AG04450 (cell line): ENCODE measurements around the gene PPFIBP1. TPM values are rescaled to one million over a fixed set of nuclear protein-coding genes. Genes with fewer than 3 reads are reported as not detected.

Source experiments
- CTCF ChIA-PET: fragments of 300-600, 350-600 bp; formaldehyde crosslinking; extraction: SDS; loops from one replicate; lab custom pipeline; 2022; ENCODE audit warnings: antibody characterized with exemption, inconsistent platforms; lab: Charles Lee
- POLR2A ChIA-PET: fragments of 350-600 bp; formaldehyde crosslinking; extraction: SDS; loops from one replicate; lab custom pipeline; 2021; ENCODE audit warnings: antibody characterized with exemption, inconsistent platforms; lab: Yijun Ruan, JAX
- DNase-seq: peaks from one replicate; pipeline ENCODE4 v3.0.0-alpha.2; 2011; ENCODE audit warnings: low read depth, low spot score
- H3K27ac ChIP-seq: one replicate; pipeline ENCODE4 v1.5.1; 2012; ENCODE audit warnings: low read depth, low read length, control low read depth
- H3K27me3 ChIP-seq: one replicate; pipeline ENCODE4 v1.6.0; 2012; ENCODE audit warnings: low read length; ENCODE audit not compliant: control insufficient read depth, insufficient read depth
- H3K4me3 ChIP-seq: 2 replicates; pipeline ENCODE4 v1.5.1; 2011; ENCODE audit warnings: mild to moderate bottlenecking, low read depth, low read length, control low read depth
- H3K9me3 ChIP-seq: 2 replicates; pipeline ENCODE4 v1.5.1; 2012; ENCODE audit warnings: low read length; ENCODE audit not compliant: control insufficient read depth, insufficient read depth
- CTCF ChIP-seq: IDR thresholded peaks from 2 replicates; pipeline ENCODE4 v1.5.1; 2011; ENCODE audit warnings: low read depth, low read length, control low read depth, inconsistent platforms
- polyA plus RNA-seq: library from polyadenylated mRNA; depleted of rRNA; stranded (reverse); fragments of >200 nt; gene quantifications from 2 replicates; pipeline ENCODE4 v1.2.3, GENCODE V29; 2011

Gene PPFIBP1
- polyA plus RNA-seq, 1 experiment: 58.3 TPM

- ChIA-PET CTCF (interaction anchor here (1.1 kb wide), 2 partner anchors 11 to 83 kb away, joined by 3 to 4 read pairs; no protein-coding TSS in a partner anchor), POLR2A (no interaction called here)
- TF ChIP-seq CTCF: no peak
- Histone ChIP-seq H3K9me3 (no peaks in the 10 kb centered on the region), H3K27ac (no peak overlapping the region), H3K27me3 (no peaks in the 10 kb centered on the region), H3K4me3 (no peak overlapping the region)
- DNase-seq: no peak
Observed at GRCh38 chr12:27552886-27553560, 29.0 kb downstream of the PPFIBP1 start.

- CTCF ChIA-PET: interaction anchor here (1.1 kb wide), 2 partner anchors 10 to 82 kb away, joined by 3 to 4 read pairs; no protein-coding TSS in a partner anchor
- no peaks in the 10 kb centered on the region for H3K27me3 ChIP-seq
- H3K27ac ChIP-seq: no peak overlapping the region
- TF ChIP-seq CTCF: no peak
- H3K9me3 ChIP-seq: no peaks in the 10 kb centered on the region
- peak overlapping the region; percentile 14; the same call in 1 of the 2 replicates for H3K4me3 ChIP-seq
- DNase-seq: no peak
- POLR2A ChIA-PET: interaction anchor here (0.6 kb wide), 1 partner anchor 9 kb away, joined by 4 read pairs; no protein-coding TSS in a partner anchor
Observed at GRCh38 chr12:27553941-27554340, 29.9 kb downstream of the PPFIBP1 start.

- Histone ChIP-seq H3K27ac (peak overlapping the region; percentile 23), H3K4me3 (peak overlapping the region; percentile 31), H3K27me3 (no peaks in the 10 kb centered on the region), H3K9me3 (no peaks in the 10 kb centered on the region)
- DNase-seq: no peak
- TF ChIP-seq CTCF: no peak
- ChIA-PET POLR2A (interaction anchor here (0.6 kb wide), 1 partner anchor 8 kb away, joined by 4 read pairs; no protein-coding TSS in a partner anchor), CTCF (interaction anchor here (1.5 kb wide), 2 partner anchors 80 to 120 kb away, joined by 4 to 8 read pairs; no protein-coding TSS in a partner anchor)
Observed at GRCh38 chr12:27554421-27555186, 30.6 kb downstream of the PPFIBP1 start.

GRCh38 chr12:27555361-27555760 lies 31.4 kb downstream of the PPFIBP1 start:
- Histone ChIP-seq H3K27me3 (no peaks in the 10 kb centered on the region), H3K27ac (no peak overlapping the region), H3K9me3 (no peaks in the 10 kb centered on the region), H3K4me3 (no peak overlapping the region)
- TF ChIP-seq CTCF: no peak
- DNase-seq: no peak
- POLR2A ChIA-PET: no interaction called here
- CTCF ChIA-PET: interaction anchor here (0.6 to 1.5 kb wide), 4 partner anchors 15 to 173 kb away, joined by 3 to 8 read pairs (median 4); no protein-coding TSS in a partner anchor
